Measurements from ENCODE around the gene MTHFD1L. TPM values are rescaled to one million over a fixed set of nuclear protein-coding genes. Genes with fewer than 3 reads are reported as not detected.

Gene MTHFD1L
- polyA plus RNA-seq, 3 donors = 0.25 to 1.3 (median 0.39) TPM

DNA sequence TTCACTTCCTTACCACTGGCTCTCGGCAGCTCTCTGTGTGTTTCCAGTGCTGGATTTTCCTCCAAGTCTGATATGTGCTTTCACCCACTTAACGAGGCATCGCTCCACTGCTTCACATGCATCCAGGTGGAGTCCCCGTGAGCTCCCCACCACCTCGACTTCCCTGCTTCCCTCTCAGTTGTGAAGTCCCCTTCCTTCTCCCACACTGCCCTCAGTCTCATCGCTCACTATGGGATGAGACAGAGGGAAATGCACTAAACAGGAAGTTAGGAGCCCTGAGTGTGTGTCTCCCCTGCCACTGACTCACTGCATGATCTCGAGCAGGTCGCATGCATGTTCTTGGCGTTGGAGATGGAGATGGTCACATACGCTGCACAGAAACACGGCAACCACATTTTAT lies 84.0 kb downstream of the MTHFD1L start:
- peaks cover 0 to 6% of the 10 kb centered on the region in 2 donors for H3K36me3 ChIP-seq (replicated peaks in 1 of 2; ENCODE audit: control insufficient read depth in 1 of 2, insufficient read depth in 2 of 2, low read length in 2 of 2)
- H4K20me1 ChIP-seq (ENCODE audit: insufficient read depth, low read length) = no peaks in the 10 kb centered on the region
- no peaks in the 10 kb centered on the region for H3K4me1 Mint-ChIP-seq
- no peak overlapping the region for H2AFZ ChIP-seq (ENCODE audit: insufficient read depth, low read depth, low read length, poor library complexity, severe bottlenecking)
- DNase-seq = peak in 1 of 3 donors; percentile 14
- WGBS (ENCODE audit: insufficient coverage) = 94% methylated on average over 7 of the region's 11 CpGs
- no peak overlapping the region for H3K4me2 ChIP-seq (replicated peaks; ENCODE audit: extremely low read depth, low read length, poor library complexity, severe bottlenecking)
- H3K4me1 ChIP-seq (ENCODE audit: control insufficient read depth in 1 of 2, insufficient read depth in 2 of 2, low read length in 2 of 2) = no peaks in the 10 kb centered on the region
- H3K9ac ChIP-seq (ENCODE audit: insufficient read depth, low read length, poor library complexity, severe bottlenecking) = no peak overlapping the region
- H3K79me2 ChIP-seq (ENCODE audit: insufficient read depth, low read length) = no peaks in the 10 kb centered on the region
- no peak overlapping the region for H3K4me3 Mint-ChIP-seq
- intact Hi-C loops (cut with micrococcal nuclease) = no loop called here
- no peak overlapping the region for H3K27ac ChIP-seq (ENCODE audit: low read depth in 1 of 2, low read length in 2 of 2)
- no peaks in the 10 kb centered on the region for H3K27me3 Mint-ChIP-seq (ENCODE audit: low read depth in 3 of 3)
- H3K9me3 Mint-ChIP-seq = no peaks in the 10 kb centered on the region
- H3K4me3 ChIP-seq (replicated peaks in 1 of 3; ENCODE audit: low read depth in 2 of 3, low read length in 3 of 3) = no peak overlapping the region
- peak overlapping the region in 2 of 7 donors; percentile 32 to 37 for H3K27ac Mint-ChIP-seq
- no peaks in the 10 kb centered on the region for H3K9me3 ChIP-seq (replicated peaks in 1 of 2; ENCODE audit: control insufficient read depth in 1 of 2, insufficient read depth in 1 of 2, low read length in 2 of 2)
- no peak for TF ChIP-seq CTCF (IDR thresholded peaks at IDR 0.05)
- peaks cover 14 to 16% of the 10 kb centered on the region in 2 donors for H3K36me3 Mint-ChIP-seq
- no peaks in the 10 kb centered on the region for H3K27me3 ChIP-seq (ENCODE audit: control insufficient read depth in 2 of 2, insufficient read depth in 2 of 2, low read length in 2 of 2)

GRCh38 chr6:150953851-150954250 lies 88.3 kb downstream of the MTHFD1L start:
- H3K36me3 Mint-ChIP-seq = peaks cover 16 to 20% of the 10 kb centered on the region in 2 donors
- TF ChIP-seq CTCF (IDR thresholded peaks at IDR 0.05) = no peak
- Histone ChIP-seq H2AFZ (ENCODE audit: insufficient read depth, low read depth, low read length, poor library complexity, severe bottlenecking) (no peak overlapping the region), H3K79me2 (ENCODE audit: insufficient read depth, low read length) (no peaks in the 10 kb centered on the region), H3K9ac (ENCODE audit: insufficient read depth, low read length, poor library complexity, severe bottlenecking) (no peak overlapping the region), H3K27me3 (ENCODE audit: control insufficient read depth in 2 of 2, insufficient read depth in 2 of 2, low read length in 2 of 2) (no peaks in the 10 kb centered on the region), H3K4me2 (replicated peaks; ENCODE audit: extremely low read depth, low read length, poor library complexity, severe bottlenecking) (no peak overlapping the region), H3K36me3 (replicated peaks in 1 of 2; ENCODE audit: control insufficient read depth in 1 of 2, insufficient read depth in 2 of 2, low read length in 2 of 2) (peaks cover 0 to 6% of the 10 kb centered on the region in 2 donors), H3K27ac (ENCODE audit: low read depth in 1 of 2, low read length in 2 of 2) (no peak overlapping the region), H3K4me1 (ENCODE audit: control insufficient read depth in 1 of 2, insufficient read depth in 2 of 2, low read length in 2 of 2) (no peaks in the 10 kb centered on the region), H3K9me3 (replicated peaks in 1 of 2; ENCODE audit: control insufficient read depth in 1 of 2, insufficient read depth in 1 of 2, low read length in 2 of 2) (no peaks in the 10 kb centered on the region), H3K4me3 (replicated peaks in 1 of 3; ENCODE audit: low read depth in 2 of 3, low read length in 3 of 3) (no peak overlapping the region), H4K20me1 (ENCODE audit: insufficient read depth, low read length) (no peaks in the 10 kb centered on the region)
- intact Hi-C loops (cut with micrococcal nuclease) = no loop called here
- no CpG with 5 or more reads among the region's 5 CpGs for WGBS (ENCODE audit: insufficient coverage)
- H3K9me3 Mint-ChIP-seq = no peaks in the 10 kb centered on the region
- no peaks in the 10 kb centered on the region for H3K4me1 Mint-ChIP-seq
- peak overlapping the region in 1 of 7 donors; percentile 18 for H3K27ac Mint-ChIP-seq
- no peak overlapping the region for H3K4me3 Mint-ChIP-seq
- no peaks in the 10 kb centered on the region for H3K27me3 Mint-ChIP-seq (ENCODE audit: low read depth in 3 of 3)
- DNase-seq = no peak

Data from CD14-positive monocyte (primary cell).